IMR-90 (cell line): ENCODE results near the gene LCAT. TPM values are rescaled to one million over a fixed set of nuclear protein-coding genes. Genes with fewer than 3 reads are reported as not detected.

Experiments
- ATAC-seq: fragments of 200-7000 bp; cut with Tn5 transposase; 2 replicates; pipeline ENCODE4 v1.9.1; 2020; ENCODE audit warnings: low read depth, mild to moderate bottlenecking, moderate library complexity
- BruUV-seq: library from RNA; stranded (reverse); fragments of 400-500 nt; replicated peaks from 2 replicates; lab custom pipeline; 2021; lab: Mats Ljungman, UMichigan
- CTCF ChIA-PET: fragments of 300-600 bp; formaldehyde crosslinking; extraction: SDS; loops from one replicate; lab custom pipeline; 2021; ENCODE audit warnings: antibody characterized with exemption; lab: Yijun Ruan, JAX
- POLR2A ChIA-PET: fragments of 300-600 bp; sonication (Branson Sonifier 250); formaldehyde crosslinking; loops from one replicate; lab custom pipeline; 2022; ENCODE audit warnings: antibody characterized with exemption; ENCODE audit not compliant: unreplicated experiment; lab: Charles Lee
- DNase-seq: peaks from one replicate; pipeline ENCODE4 v3.0.0; 2013
- H2AFZ ChIP-seq: replicated peaks from 2 replicates; pipeline ENCODE3; 2013; ENCODE audit warnings: low read length, mild to moderate bottlenecking; ENCODE audit not compliant: poor library complexity
- H2AK5ac ChIP-seq: 2 replicates; pipeline ENCODE4 v1.6.1; 2013; ENCODE audit warnings: low read depth, low read length, inconsistent platforms
- H2AK9ac ChIP-seq: replicated peaks from 2 replicates; pipeline ENCODE3; 2013; ENCODE audit warnings: mild to moderate bottlenecking, low read depth, low read length, moderate library complexity; ENCODE audit not compliant: poor library complexity
- H2BK120ac ChIP-seq: 2 replicates; pipeline ENCODE4 v1.6.1; 2013; ENCODE audit warnings: low read depth, low read length, inconsistent platforms
- H2BK15ac ChIP-seq: 3 replicates; pipeline ENCODE4 v1.6.1; 2013; ENCODE audit warnings: low read depth, low read length, inconsistent platforms
- H2BK20ac ChIP-seq: 2 replicates; pipeline ENCODE4 v1.6.1; 2013; ENCODE audit warnings: low read depth, mild to moderate bottlenecking, inconsistent platforms, low read length, moderate library complexity
- H2BK5ac ChIP-seq: 2 replicates; pipeline ENCODE4 v1.6.1; 2013; ENCODE audit warnings: mild to moderate bottlenecking, low read depth, low read length, inconsistent platforms; ENCODE audit not compliant: poor library complexity, severe bottlenecking
- H3K14ac ChIP-seq: replicated peaks from 2 replicates; pipeline ENCODE4 v1.6.1; 2013; ENCODE audit warnings: low read depth, low read length, inconsistent platforms
- H3K18ac ChIP-seq: 2 replicates; pipeline ENCODE4 v1.6.1; 2013; ENCODE audit warnings: low read depth, low read length, control low read depth
- H3K23ac ChIP-seq: 2 replicates; pipeline ENCODE4 v1.6.1; 2013; ENCODE audit warnings: low read depth, low read length, inconsistent platforms
- H3K27ac ChIP-seq: 2 replicates; pipeline ENCODE4 v1.5.1; 2013; ENCODE audit warnings: mild to moderate bottlenecking, control low read depth, low read length; ENCODE audit not compliant: insufficient read depth
- H3K27me3 ChIP-seq: 2 replicates; pipeline ENCODE4 v1.6.1; 2013; ENCODE audit warnings: low read length; ENCODE audit not compliant: control insufficient read depth, insufficient read depth
- H3K36me3 ChIP-seq: 2 replicates; pipeline ENCODE4 v1.6.1; 2013; ENCODE audit warnings: low read length, mixed read lengths; ENCODE audit not compliant: control insufficient read depth, insufficient read depth
- H3K4ac ChIP-seq: 2 replicates; pipeline ENCODE4 v1.6.1; 2013; ENCODE audit warnings: low read depth, low read length, inconsistent platforms
- H3K4me1 ChIP-seq: 2 replicates; pipeline ENCODE4 v1.6.1; 2013; ENCODE audit warnings: low read length, mixed read lengths; ENCODE audit not compliant: control insufficient read depth, insufficient read depth
- H3K4me2 ChIP-seq: 2 replicates; pipeline ENCODE4 v1.6.1; 2013; ENCODE audit warnings: low read depth, mild to moderate bottlenecking, control low read depth, low read length, moderate library complexity
- H3K4me3 ChIP-seq: 2 replicates; pipeline ENCODE4 v1.5.1; 2013; ENCODE audit warnings: low read depth, mild to moderate bottlenecking, control low read depth, low read length, moderate library complexity; ENCODE audit not compliant: insufficient read depth
- H3K56ac ChIP-seq: 2 replicates; pipeline ENCODE4 v1.6.1; 2013; ENCODE audit warnings: low read length, inconsistent platforms; ENCODE audit not compliant: insufficient read depth; ENCODE audit errors: extremely low read depth
- H3K79me1 ChIP-seq, 2 experiments: 2 replicates each; pipeline ENCODE4 v1.6.1; 2013; ENCODE audit warnings: low read length in 2 of 2, inconsistent platforms in 1 of 2, low read depth in 1 of 2
- H3K9ac ChIP-seq: 2 replicates; pipeline ENCODE4 v1.6.1; 2013; ENCODE audit warnings: low read depth, low read length, control low read depth
- H3K9me1 ChIP-seq: 2 replicates; pipeline ENCODE4 v1.6.1; 2013; ENCODE audit warnings: low read length, inconsistent platforms; ENCODE audit not compliant: insufficient read depth
- H3K9me3 ChIP-seq: 2 replicates; pipeline ENCODE4 v1.6.1; 2013; ENCODE audit warnings: low read length; ENCODE audit not compliant: control insufficient read depth, insufficient read depth
- H4K20me1 ChIP-seq: 2 replicates; pipeline ENCODE4 v1.6.1; 2013; ENCODE audit warnings: low read length, inconsistent platforms; ENCODE audit not compliant: insufficient read depth
- H4K5ac ChIP-seq: 2 replicates; pipeline ENCODE4 v1.6.1; 2013; ENCODE audit warnings: mild to moderate bottlenecking, low read depth, low read length, control low read depth
- H4K8ac ChIP-seq, 2 experiments: 2 replicates each; pipeline ENCODE4 v1.6.1; 2013; ENCODE audit warnings: low read depth in 2 of 2, low read length in 2 of 2, control low read depth in 1 of 2, inconsistent platforms in 1 of 2
- H4K91ac ChIP-seq: 2 replicates; pipeline ENCODE4 v1.6.1; 2013; ENCODE audit warnings: low read depth, low read length, inconsistent platforms; ENCODE audit not compliant: insufficient read depth
- MXI1 ChIP-seq: IDR thresholded peaks from 2 replicates; pipeline ENCODE4 v1.6.1; 2012; ENCODE audit warnings: low read depth, mild to moderate bottlenecking, low read length, moderate library complexity, borderline replicate concordance
- RCOR1 ChIP-seq: IDR thresholded peaks from 2 replicates; pipeline ENCODE4 v1.6.1; 2012; ENCODE audit warnings: mild to moderate bottlenecking, low read length, improper control_type of control experiment; ENCODE audit not compliant: insufficient replicate concordance
- WGBS, 2 experiments: methylation state at CpG; one replicate each; pipeline versions ENCODE4 v1.1.5 to v1.1.7; 2013; ENCODE audit warnings: missing lambda C conversion rate in 2 of 2; ENCODE audit not compliant: insufficient read length in 1 of 2; ENCODE audit errors: extremely low coverage in 2 of 2; 5-methylcytosine and 5-hydroxymethylcytosine counted together
- dilution Hi-C: fragments of 300-500 bp; cut with HindIII; formaldehyde crosslinking; loops from one replicate; pipeline ENCODE4 v1.14.3; 2018; ENCODE audit warnings: low sequenced_read_pairs; ENCODE audit not compliant: unreplicated experiment
- in situ Hi-C: fragments of 300-500 bp; cut with MboI; formaldehyde crosslinking; loops from 3 replicates; pipeline ENCODE4 v1.14.3; 2019; ENCODE audit warnings: low sequenced_read_pairs, inconsistent platforms, mixed read lengths
- intact Hi-C: fragments of 100-400 bp; cut with micrococcal nuclease; formaldehyde crosslinking; loops from 2 replicates; pipeline ENCODE4 v1.10.0; 2022
- polyA plus RNA-seq, 3 experiments: library from polyadenylated mRNA; depleted of rRNA; stranded (reverse); fragments of >200 nt; gene quantifications; 2 replicates each; pipeline ENCODE4 v1.2.3, GENCODE V29; 2012; ENCODE audit warnings: low replicate concordance in 1 of 3
- total RNA-seq: library from RNA; depleted of rRNA; stranded (reverse); fragments of >200 nt; gene quantifications from 2 replicates; pipeline ENCODE4 v1.2.3, GENCODE V29; 2012

Gene LCAT
- total and polyA plus RNA-seq, 2 of the 4 experiments (the other 2 are of a cell fraction) = 1.4 to 18.8 TPM

DNA sequence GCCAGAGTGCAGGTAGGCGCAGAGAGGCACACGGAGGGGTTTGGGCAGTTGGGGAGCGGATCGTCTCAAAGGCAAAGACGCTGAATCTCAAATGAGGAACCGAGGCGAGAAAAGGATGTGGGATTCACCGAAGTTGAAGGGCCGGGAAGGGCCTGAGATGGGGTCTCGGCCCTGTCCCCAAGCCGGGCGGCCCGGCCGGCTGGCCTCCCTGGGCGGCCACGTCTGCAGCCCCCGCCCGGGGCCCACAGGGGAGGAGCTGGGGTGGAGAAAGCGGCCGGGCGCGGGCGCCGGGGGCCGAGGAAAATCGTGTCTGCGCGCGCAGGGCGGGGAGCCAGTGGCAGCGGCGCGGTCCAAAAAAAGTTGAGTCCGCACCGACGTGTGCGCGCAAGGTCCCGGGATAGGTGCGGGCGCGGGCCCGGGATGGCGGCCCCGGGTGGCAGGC is 24.1 kb upstream of the LCAT start:
- H2AK5ac ChIP-seq = peak overlapping the region; percentile 99
- peaks cover 37% of the 10 kb centered on the region for H3K9me1 ChIP-seq
- TF ChIP-seq MXI1 = peak; percentile 18; the same call in 1 of the 2 replicates
- no peak for TF ChIP-seq RCOR1
- H4K5ac ChIP-seq = peak overlapping the region; percentile 98
- peak overlapping the region; percentile 95 for H4K91ac ChIP-seq
- peak overlapping the region; percentile 93 for H3K4me2 ChIP-seq
- no peaks in the 10 kb centered on the region for H3K27me3 ChIP-seq
- in situ Hi-C loops (no loop called here), intact Hi-C loops (loop anchor here (10.0 kb wide), 1 partner anchor 257 kb away; no protein-coding TSS in a partner anchor), dilution Hi-C loops (no loop called here)
- ATAC-seq = peak; percentile 48
- H4K20me1 ChIP-seq = peaks cover 47% of the 10 kb centered on the region
- ChIA-PET CTCF (interaction anchor here (1.4 kb wide), 1 partner anchor 23 kb away, joined by 3 read pairs; no protein-coding TSS in a partner anchor), POLR2A (no interaction called here)
- H4K8ac ChIP-seq = peak overlapping the region; percentile 90 to 96
- H3K56ac ChIP-seq = peak overlapping the region; percentile 85
- no peak overlapping the region; the same call in 1 of the 2 replicates for H2BK20ac ChIP-seq
- H3K79me1 ChIP-seq = peaks cover 19 to 53% of the 10 kb centered on the region in 2 experiments
- peak overlapping the region; percentile 99 for H3K4ac ChIP-seq
- peak overlapping the region; percentile 99 for H3K27ac ChIP-seq
- no peaks in the 10 kb centered on the region for H3K9me3 ChIP-seq
- H3K18ac ChIP-seq = peak overlapping the region; percentile 96
- peaks cover 16% of the 10 kb centered on the region for H3K36me3 ChIP-seq
- BruUV-seq = no TSS peak
- peak overlapping the region; percentile 100 for H3K9ac ChIP-seq
- H3K4me3 ChIP-seq = peak overlapping the region; percentile 100
- peak overlapping the region; percentile 100 for H2AK9ac ChIP-seq
- 0 out of 3 replicates have a peak overlapping the region, but pooled peaks have one; percentile 50 for H2BK15ac ChIP-seq
- H2BK120ac ChIP-seq = peak overlapping the region; percentile 81
- H2AFZ ChIP-seq = peak overlapping the region; percentile 90
- DNase-seq = peak; percentile 25
- H3K4me1 ChIP-seq = peaks cover 34% of the 10 kb centered on the region
- peak overlapping the region; percentile 98 for H3K23ac ChIP-seq
- H2BK5ac ChIP-seq = peak overlapping the region; percentile 92
- H3K14ac ChIP-seq = peak overlapping the region; percentile 95
- 1% methylated on average over 40 of the region's 45 CpGs; no CpG with 5 or more reads in 1 of the 2 experiments for WGBS, 2 experiments
